Lung microvascular endothelial cell (primary cell): ENCODE results near the gene GLS. TPM values are rescaled to one million over a fixed set of nuclear protein-coding genes. Genes with fewer than 3 reads are reported as not detected.

Source experiments
- DNase-seq, 2 donors: peaks; one replicate each; pipeline versions ENCODE4 v3.0.0 to v3.0.0-alpha.2; 2010; ENCODE audit warnings: low read depth in 2 of 2
- total RNA-seq: library from RNA; depleted of rRNA; stranded (reverse); fragments of >200 nt; gene quantifications from 2 replicates; pipeline ENCODE4 v1.2.1, GENCODE V29; 2014

The GLS gene
- total RNA-seq, 1 donor from 2014 or later = 231 TPM

- DNase-seq = peak in 1 of 2 donors; percentile 20
Measured at GRCh38 chr2:191012845-191013681, 132.4 kb downstream of the GLS start.

DNA sequence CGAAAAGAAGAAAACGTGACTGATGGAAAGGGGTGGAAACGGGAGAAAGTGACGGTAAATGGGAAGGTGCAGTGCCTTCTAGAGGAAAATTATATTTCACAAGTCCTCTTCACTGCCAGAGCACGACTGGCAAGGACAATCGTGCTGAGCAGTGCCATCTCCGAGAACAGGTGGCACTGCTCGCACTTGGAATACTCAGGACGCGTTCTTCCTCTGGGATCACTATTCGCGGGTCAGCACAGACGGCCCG lies 133.0 kb downstream of the GLS start:
- DNase-seq = no peak

GRCh38 chr2:191013932-191014652 lies 133.5 kb downstream of the GLS start, which contains the start of gene STAT1:
STAT1 (minus strand) TSS chr2:191014171; CDS start chr2:191010003, 4,168 bp downstream.
- peak; percentile 93 to 95 for DNase-seq

- DNase-seq = no peak
Measured at GRCh38 chr2:191014653-191015020, 134.0 kb downstream of the GLS start.

Other genes with a start within 250 kb of the GLS start
- gene NAB1, start 231.7 kb upstream of the GLS start, total RNA-seq = 20.3 and 46.4 TPM in 2 replicates
- 68.9 and 124 TPM in 2 replicates for gene STAT1, start 133.3 kb downstream of the GLS start, total RNA-seq